Measurements from ENCODE around the gene RBBP5.

The RBBP5 gene

DNA sequence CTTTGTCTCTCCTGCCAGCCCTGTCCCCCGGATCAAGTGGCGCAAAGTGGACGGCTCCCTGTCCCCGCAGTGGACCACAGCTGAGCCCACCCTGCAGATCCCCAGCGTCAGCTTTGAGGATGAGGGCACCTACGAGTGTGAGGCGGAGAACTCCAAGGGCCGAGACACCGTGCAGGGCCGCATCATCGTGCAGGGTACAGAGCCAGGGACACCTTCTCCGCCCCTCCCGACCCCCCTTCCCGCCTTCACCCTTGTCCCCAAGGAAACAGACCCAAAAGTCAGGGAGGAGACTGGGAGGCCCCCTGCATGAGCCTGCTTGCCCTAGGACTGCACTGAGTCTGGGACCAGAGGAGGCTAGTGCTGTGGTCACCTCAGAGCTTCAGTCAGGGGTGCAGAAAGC, 60.6 kb downstream of the RBBP5 start:
- DNase-seq (ENCODE audit: low read depth), result no peak
- TF ChIP-seq, protein P1, sequence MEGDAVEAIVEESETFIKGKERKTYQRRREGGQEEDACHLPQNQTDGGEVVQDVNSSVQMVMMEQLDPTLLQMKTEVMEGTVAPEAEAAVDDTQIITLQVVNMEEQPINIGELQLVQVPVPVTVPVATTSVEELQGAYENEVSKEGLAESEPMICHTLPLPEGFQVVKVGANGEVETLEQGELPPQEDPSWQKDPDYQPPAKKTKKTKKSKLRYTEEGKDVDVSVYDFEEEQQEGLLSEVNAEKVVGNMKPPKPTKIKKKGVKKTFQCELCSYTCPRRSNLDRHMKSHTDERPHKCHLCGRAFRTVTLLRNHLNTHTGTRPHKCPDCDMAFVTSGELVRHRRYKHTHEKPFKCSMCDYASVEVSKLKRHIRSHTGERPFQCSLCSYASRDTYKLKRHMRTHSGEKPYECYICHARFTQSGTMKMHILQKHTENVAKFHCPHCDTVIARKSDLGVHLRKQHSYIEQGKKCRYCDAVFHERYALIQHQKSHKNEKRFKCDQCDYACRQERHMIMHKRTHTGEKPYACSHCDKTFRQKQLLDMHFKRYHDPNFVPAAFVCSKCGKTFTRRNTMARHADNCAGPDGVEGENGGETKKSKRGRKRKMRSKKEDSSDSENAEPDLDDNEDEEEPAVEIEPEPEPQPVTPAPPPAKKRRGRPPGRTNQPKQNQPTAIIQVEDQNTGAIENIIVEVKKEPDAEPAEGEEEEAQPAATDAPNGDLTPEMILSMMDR (IDR thresholded peaks at IDR 0.05; ENCODE audit: low read length, missing control alignments), result no peak
- H3K4me3 ChIP-seq (replicated peaks; ENCODE audit: low read depth, low read length), result no peak overlapping the region

DNA sequence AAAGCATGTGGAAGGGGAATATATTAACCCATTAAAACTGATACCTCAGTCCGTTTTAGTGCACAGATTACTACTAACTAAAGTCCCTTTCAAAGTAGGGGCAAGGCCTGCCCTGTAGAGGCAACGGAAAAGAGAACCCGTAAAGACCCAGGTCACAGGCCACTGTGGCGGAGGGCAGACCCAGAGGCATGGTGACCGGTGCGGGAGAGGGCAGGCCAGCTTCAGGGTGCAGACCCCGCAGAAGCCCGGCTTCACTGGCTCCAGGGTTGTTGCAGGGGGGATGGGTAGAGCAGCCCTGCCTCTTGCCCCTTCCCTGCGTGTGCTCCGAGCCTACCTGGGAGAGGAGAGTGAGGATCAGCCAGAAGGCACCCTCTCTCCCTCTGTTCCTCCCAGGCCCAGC, 61.0 kb downstream of the RBBP5 start:
- H3K4me3 ChIP-seq (replicated peaks; ENCODE audit: low read depth, low read length), result no peak overlapping the region
- TF ChIP-seq, protein P1 (IDR thresholded peaks at IDR 0.05; ENCODE audit: low read length, missing control alignments), result no peak
- no peak for DNase-seq (ENCODE audit: low read depth)

DNA sequence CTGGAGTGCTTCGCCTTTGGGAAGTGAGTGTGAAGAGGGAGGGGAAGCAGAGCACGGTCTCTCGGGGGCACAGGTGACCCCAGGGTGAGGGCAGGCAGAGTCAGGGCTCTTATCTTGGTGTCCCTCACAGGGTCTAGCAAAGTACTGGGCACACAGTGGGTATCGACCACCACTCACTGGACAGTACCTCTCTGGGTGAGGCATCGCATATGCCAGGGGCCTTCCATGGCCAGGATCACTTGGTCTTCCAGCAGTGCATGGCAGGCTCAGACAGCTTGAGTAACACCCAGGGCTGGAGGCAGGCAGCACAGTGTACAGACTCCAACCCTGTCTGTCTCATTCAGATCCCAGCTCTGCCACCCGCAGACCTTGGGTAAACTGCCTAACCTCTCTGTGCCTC, 62.1 kb downstream of the RBBP5 start:
- TF ChIP-seq, protein P1 (IDR thresholded peaks at IDR 0.05; ENCODE audit: low read length, missing control alignments), result no peak
- DNase-seq (ENCODE audit: low read depth), result no peak
- no peak overlapping the region for H3K4me3 ChIP-seq (replicated peaks; ENCODE audit: low read depth, low read length)

DNA sequence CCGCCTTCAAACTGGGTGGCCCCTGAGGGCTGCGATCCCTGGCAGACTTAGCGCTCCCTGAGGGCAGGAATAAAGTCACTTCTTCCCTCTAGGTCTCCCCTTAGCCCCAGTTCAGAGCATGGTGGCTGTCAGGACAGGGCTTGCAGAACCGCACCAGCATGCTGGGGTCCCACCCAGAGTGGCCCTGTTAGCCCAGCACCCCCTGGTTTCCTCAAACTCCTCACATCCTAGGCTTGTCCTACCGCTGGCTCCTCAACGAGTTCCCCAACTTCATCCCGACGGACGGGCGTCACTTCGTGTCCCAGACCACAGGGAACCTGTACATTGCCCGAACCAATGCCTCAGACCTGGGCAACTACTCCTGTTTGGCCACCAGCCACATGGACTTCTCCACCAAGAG, 62.9 kb downstream of the RBBP5 start:
- no peak for DNase-seq (ENCODE audit: low read depth)
- no peak overlapping the region for H3K4me3 ChIP-seq (replicated peaks; ENCODE audit: low read depth, low read length)
- TF ChIP-seq, protein P1 (IDR thresholded peaks at IDR 0.05; ENCODE audit: low read length, missing control alignments), result no peak

DNA sequence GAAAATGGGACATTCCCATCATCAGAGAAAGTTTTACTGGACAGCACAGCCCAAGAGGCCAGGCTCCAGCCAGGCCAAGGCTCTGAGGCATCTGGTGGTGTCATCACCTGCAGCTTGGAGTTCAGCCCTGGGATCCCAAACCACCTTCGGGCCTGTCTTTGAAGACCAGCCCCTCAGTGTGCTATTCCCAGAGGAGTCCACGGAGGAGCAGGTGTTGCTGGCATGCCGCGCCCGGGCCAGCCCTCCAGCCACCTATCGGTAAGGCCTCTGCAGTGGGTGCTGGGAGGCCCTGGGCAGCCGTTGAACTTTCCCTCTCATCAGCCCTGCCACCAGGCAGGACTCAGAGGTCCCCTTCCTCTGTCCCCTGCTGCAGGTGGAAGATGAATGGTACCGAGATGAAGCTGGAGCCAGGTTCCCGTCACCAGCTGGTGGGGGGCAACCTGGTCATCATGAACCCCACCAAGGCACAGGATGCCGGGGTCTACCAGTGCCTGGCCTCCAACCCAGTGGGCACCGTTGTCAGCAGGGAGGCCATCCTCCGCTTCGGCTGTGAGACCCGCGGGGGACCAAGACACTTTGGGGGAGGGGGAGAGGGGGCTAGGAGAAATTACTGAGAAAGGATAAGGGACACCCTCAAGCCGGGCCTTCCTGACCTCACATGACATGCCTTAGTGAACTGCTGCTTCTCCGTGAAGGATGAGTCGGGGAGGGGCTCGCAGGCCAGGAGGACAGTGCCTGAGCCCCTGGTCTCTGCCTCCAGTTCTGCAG, 63.8 kb downstream of the RBBP5 start:
- no peak for DNase-seq (ENCODE audit: low read depth)
- TF ChIP-seq, protein P1 (IDR thresholded peaks at IDR 0.05; ENCODE audit: low read length, missing control alignments), result no peak
- no peak overlapping the region for H3K4me3 ChIP-seq (replicated peaks; ENCODE audit: low read depth, low read length)

DNA sequence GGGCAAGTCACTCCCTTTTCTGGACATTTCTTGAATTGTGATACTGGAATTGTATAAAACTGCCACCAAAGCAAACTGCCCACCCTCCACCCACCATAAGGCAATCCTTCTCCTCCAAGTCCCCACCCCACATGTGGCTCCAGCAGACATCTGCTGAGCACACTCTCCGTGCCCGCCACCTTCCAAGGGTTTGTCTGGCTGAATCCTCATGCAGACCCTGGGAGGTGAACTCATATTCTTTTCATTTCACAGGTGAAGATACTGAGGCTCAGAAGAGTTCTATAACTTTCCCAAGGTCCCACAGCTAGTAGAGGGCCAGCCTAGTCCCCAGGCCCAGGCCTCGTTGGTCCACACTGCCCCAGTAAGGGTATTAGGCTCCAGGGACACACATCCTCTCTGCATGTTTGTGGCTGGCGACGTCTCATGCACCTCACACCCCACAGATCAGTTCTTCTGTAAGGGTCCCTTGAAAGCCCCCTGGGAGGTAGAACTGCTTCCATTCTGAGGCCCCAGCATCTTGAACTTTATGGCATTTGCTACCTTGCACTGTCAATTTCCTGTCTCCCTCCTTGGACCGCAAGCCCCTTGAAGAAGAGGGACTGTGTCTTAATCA, 64.7 kb downstream of the RBBP5 start:
- TF ChIP-seq, protein P1 (IDR thresholded peaks at IDR 0.05; ENCODE audit: low read length, missing control alignments), result no peak
- no peak overlapping the region for H3K4me3 ChIP-seq (replicated peaks; ENCODE audit: low read depth, low read length)
- no peak for DNase-seq (ENCODE audit: low read depth)
